IPS-20b (cell line): ENCODE data around the gene TMEM131.

Experiments
- H3K27ac ChIP-seq: one replicate; pipeline ENCODE4 v1.5.1; 2013; ENCODE audit warnings: low read length
- H3K27me3 ChIP-seq: 2 replicates; pipeline ENCODE4 v1.6.1; 2013; ENCODE audit warnings: mild to moderate bottlenecking, low read length, inconsistent platforms; ENCODE audit not compliant: insufficient read depth
- H3K36me3 ChIP-seq: 2 replicates; pipeline ENCODE4 v1.6.1; 2013; ENCODE audit warnings: low read depth, mild to moderate bottlenecking, inconsistent platforms, low read length, moderate library complexity; ENCODE audit not compliant: insufficient read depth
- H3K4me1 ChIP-seq: 2 replicates; pipeline ENCODE4 v1.6.1; 2013; ENCODE audit warnings: mild to moderate bottlenecking, control low read depth, inconsistent platforms, low read length, moderate library complexity; ENCODE audit not compliant: insufficient read depth
- H3K4me3 ChIP-seq: 2 replicates; pipeline ENCODE4 v1.5.1; 2013; ENCODE audit warnings: mild to moderate bottlenecking, low read length, inconsistent platforms
- H3K9ac ChIP-seq: 2 replicates; pipeline ENCODE4 v1.6.1; 2013; ENCODE audit warnings: low read depth, mild to moderate bottlenecking, inconsistent platforms, low read length, moderate library complexity
- H3K9me3 ChIP-seq: 2 replicates; pipeline ENCODE4 v1.6.1; 2013; ENCODE audit warnings: mild to moderate bottlenecking, low read depth, low read length, inconsistent platforms; ENCODE audit not compliant: insufficient read depth

TMEM131 gene

DNA sequence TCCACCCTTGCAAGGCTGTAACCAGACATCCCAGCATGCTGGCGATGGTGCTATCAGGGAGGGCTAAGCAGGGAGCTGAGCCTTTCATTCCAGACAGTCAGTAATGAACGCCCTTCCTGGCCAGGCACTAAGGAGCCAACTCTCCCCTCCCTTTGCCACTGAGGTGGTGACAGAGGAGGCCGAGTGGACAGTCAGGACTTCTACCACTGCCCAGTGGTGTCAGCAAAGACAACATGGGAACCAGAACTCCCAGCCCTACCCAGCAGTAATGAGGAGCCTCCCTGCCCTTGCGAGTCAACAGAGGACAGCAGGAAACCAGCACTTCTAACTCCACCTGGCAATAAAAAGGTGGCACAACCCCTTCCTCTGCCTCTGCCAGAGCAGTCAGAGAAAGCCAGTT lies 213.8 kb downstream of the TMEM131 start:
- no peak overlapping the region for H3K9ac ChIP-seq
- no peaks in the 10 kb centered on the region for H3K4me1 ChIP-seq
- H3K4me3 ChIP-seq = no peak overlapping the region
- H3K27ac ChIP-seq = no peak overlapping the region
- H3K36me3 ChIP-seq = no peaks in the 10 kb centered on the region
- no peaks in the 10 kb centered on the region for H3K9me3 ChIP-seq
- no peaks in the 10 kb centered on the region for H3K27me3 ChIP-seq

DNA sequence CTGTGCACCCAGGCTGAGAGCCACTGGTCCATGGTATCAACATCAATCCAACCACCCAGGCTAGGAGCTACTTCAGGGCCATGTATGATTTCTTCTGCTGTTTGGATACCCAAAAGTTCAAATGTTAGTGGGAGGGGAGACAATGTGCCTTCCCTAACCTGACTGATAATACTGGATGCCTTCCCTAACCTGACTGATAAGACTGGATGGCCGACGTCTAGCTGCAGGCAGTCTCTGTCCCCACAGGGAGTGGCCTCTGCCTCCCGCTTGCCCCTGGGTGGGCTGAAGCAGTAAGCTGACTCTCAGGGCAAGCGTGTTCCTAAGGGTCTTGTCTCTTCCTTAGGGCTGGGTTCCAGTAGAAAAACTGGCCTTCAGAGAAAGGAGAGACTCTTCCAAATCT lies 216.6 kb downstream of the TMEM131 start:
- no peak overlapping the region for H3K4me3 ChIP-seq
- H3K27ac ChIP-seq = no peak overlapping the region
- H3K27me3 ChIP-seq = no peaks in the 10 kb centered on the region
- H3K9me3 ChIP-seq = no peaks in the 10 kb centered on the region
- H3K4me1 ChIP-seq = no peaks in the 10 kb centered on the region
- peaks cover 10% of the 10 kb centered on the region for H3K36me3 ChIP-seq
- no peak overlapping the region for H3K9ac ChIP-seq

DNA sequence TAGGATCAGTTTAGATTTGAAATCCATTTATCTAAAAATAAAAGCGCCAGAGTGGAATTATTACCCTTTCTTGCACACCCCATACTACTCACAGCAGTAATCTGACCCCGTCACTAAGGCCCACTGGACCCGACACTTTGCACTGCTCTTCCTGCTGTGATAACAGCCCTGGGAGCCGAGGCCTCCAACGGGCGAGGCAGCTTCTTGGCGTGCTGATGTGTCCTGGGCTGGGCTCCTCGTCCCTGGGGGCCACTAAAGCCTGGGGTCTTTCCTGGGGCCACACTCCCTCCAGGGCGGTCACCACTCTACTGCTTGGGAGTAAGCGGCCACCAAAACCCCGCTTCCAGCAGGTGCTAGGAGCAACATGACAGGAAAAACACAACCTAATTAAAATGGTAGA lies 220.7 kb downstream of the TMEM131 start:
- Histone ChIP-seq H3K9me3 (no peaks in the 10 kb centered on the region), H3K27me3 (no peaks in the 10 kb centered on the region; the same call in 1 of the 2 replicates), H3K4me3 (no peak overlapping the region), H3K27ac (no peak overlapping the region), H3K36me3 (peaks cover 20% of the 10 kb centered on the region), H3K4me1 (peaks cover 8% of the 10 kb centered on the region), H3K9ac (no peak overlapping the region)

DNA sequence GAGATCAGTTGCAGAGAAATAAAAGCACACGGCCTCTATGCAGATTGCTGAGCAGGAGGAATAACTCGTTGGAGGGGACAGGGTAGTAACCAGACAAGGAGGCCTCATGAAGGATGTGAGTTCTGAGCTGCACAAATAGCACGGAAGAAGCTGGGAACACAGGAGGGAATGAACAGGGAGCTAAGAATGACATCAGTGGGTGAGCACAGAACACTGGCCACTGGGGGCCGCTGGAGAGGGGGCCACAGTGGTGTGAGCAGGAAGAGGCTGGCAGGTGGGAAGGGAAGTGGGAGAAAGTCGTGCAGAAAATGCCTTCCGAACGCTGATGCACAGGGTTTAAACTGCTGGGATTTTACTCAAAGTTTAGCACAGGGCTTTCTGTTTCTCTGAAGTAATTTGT lies 221.3 kb downstream of the TMEM131 start:
- no peak overlapping the region for H3K4me3 ChIP-seq
- H3K4me1 ChIP-seq = peaks cover 14% of the 10 kb centered on the region
- no peaks in the 10 kb centered on the region for H3K9me3 ChIP-seq
- peaks cover 20% of the 10 kb centered on the region for H3K36me3 ChIP-seq
- no peaks in the 10 kb centered on the region; the same call in 1 of the 2 replicates for H3K27me3 ChIP-seq
- H3K9ac ChIP-seq = no peak overlapping the region
- H3K27ac ChIP-seq = no peak overlapping the region

DNA sequence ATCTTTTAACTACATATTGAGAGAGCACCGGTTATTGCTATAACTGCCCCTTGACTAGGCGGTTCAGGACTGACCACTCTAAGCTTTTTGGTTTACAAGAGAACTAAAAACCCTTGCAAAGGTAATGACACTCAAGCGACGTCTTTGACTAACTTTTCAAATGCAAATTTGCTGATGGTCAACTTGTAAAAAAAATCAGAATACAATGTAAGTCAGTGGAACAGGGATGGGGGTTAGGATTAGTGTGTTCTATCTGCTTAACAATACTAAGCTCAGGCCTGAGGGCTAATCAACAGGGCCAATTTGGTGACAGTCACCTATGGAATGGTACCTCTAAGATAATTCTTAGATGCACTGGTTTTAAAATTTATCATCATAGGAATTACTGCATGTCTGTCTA lies 225.3 kb downstream of the TMEM131 start:
- Histone ChIP-seq H3K27me3 (no peaks in the 10 kb centered on the region; the same call in 1 of the 2 replicates), H3K36me3 (peaks cover 26% of the 10 kb centered on the region), H3K9ac (no peak overlapping the region), H3K27ac (no peak overlapping the region), H3K4me1 (peaks cover 14% of the 10 kb centered on the region), H3K9me3 (no peaks in the 10 kb centered on the region), H3K4me3 (peak overlapping the region; percentile 33; the same call in 1 of the 2 replicates)

DNA sequence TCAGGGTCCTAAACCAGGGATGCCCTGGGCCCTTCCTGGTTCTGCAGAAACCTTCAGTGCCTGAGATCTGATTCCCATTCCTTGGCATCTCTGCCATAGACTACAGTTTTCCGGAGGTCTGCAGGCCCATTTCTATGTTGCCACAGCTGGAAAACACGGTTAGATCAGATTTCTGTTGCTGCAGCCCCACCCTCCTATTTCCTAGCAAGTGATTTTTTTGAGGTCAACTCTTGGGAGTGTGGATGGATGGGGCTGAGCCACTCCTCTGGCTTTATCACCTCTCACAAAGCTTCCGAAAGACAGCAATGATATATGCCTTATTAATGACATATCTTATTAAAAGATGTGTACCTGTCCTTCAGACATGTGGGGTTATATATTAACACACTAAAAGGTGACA lies 226.0 kb downstream of the TMEM131 start:
- Histone ChIP-seq H3K9ac (no peak overlapping the region), H3K27me3 (no peaks in the 10 kb centered on the region; the same call in 1 of the 2 replicates), H3K4me1 (peaks cover 14% of the 10 kb centered on the region), H3K9me3 (no peaks in the 10 kb centered on the region), H3K27ac (no peak overlapping the region), H3K4me3 (no peak overlapping the region), H3K36me3 (peaks cover 25% of the 10 kb centered on the region)

DNA sequence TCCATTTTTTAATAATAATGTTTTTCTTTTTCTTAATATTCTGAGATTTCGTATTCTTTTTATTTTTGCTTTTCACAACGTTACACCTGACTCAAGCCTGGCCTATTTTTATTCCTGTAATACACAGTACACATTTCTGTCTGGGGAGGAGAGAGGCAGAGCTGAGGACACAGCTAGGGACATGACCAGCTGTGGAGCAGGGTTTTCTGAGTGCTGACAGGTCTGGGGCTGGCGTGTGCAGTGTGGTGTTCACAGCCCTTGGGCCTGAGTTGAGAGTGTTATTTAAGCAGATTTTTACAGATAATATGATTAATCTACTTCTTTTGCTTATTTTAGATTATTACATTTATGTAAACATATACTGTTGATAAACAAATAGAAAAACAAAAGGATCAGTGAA lies 226.4 kb downstream of the TMEM131 start:
- peaks cover 25% of the 10 kb centered on the region for H3K36me3 ChIP-seq
- no peak overlapping the region for H3K27ac ChIP-seq
- no peaks in the 10 kb centered on the region; the same call in 1 of the 2 replicates for H3K27me3 ChIP-seq
- H3K4me1 ChIP-seq = peaks cover 14% of the 10 kb centered on the region
- no peak overlapping the region for H3K4me3 ChIP-seq
- no peaks in the 10 kb centered on the region for H3K9me3 ChIP-seq
- no peak overlapping the region for H3K9ac ChIP-seq

DNA sequence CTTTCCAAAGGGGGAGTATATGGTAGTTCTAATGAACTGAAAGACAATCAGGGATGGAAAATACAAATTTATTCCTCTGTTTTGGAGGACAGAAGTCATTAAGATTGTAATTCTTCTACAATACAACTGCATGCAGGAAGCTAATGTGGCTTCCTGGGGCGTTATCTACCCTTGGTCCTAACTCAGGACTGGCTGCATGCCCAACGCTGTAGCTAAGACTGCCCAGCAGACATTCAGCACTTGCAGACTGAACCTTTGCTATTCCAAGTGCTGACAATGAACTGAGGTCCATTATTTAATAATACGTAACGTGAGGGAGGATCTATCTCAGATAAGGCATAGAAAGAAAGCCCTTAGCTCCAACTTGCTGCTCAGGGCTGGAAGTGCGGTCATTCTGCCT lies 229.2 kb downstream of the TMEM131 start:
- no peak overlapping the region for H3K9ac ChIP-seq
- H3K9me3 ChIP-seq = no peaks in the 10 kb centered on the region
- H3K4me3 ChIP-seq = no peak overlapping the region
- peaks cover 27% of the 10 kb centered on the region for H3K36me3 ChIP-seq
- H3K27ac ChIP-seq = no peak overlapping the region
- peaks cover 14% of the 10 kb centered on the region for H3K4me1 ChIP-seq
- H3K27me3 ChIP-seq = no peaks in the 10 kb centered on the region; the same call in 1 of the 2 replicates

DNA sequence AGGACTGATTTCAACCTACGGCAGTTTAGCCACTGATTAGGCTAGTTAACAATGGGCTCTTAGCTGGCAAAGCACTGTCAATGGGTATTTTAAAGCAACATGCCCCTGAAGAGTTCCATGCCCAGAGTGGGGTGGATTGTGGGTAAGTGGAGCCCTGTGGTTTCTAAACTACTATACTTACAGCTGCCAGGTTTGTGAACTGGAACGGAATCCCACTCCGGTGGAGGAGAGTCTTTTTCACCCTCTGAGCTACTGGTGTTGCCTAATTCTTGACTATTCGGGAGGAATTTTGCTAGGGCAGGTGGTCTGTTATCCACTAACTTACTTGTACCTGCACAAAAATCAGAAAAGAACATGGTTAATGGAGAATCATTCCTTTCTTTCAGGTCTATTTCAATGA lies 229.8 kb downstream of the TMEM131 start:
- H3K36me3 ChIP-seq = peaks cover 29% of the 10 kb centered on the region
- H3K9me3 ChIP-seq = no peaks in the 10 kb centered on the region
- no peak overlapping the region for H3K4me3 ChIP-seq

DNA sequence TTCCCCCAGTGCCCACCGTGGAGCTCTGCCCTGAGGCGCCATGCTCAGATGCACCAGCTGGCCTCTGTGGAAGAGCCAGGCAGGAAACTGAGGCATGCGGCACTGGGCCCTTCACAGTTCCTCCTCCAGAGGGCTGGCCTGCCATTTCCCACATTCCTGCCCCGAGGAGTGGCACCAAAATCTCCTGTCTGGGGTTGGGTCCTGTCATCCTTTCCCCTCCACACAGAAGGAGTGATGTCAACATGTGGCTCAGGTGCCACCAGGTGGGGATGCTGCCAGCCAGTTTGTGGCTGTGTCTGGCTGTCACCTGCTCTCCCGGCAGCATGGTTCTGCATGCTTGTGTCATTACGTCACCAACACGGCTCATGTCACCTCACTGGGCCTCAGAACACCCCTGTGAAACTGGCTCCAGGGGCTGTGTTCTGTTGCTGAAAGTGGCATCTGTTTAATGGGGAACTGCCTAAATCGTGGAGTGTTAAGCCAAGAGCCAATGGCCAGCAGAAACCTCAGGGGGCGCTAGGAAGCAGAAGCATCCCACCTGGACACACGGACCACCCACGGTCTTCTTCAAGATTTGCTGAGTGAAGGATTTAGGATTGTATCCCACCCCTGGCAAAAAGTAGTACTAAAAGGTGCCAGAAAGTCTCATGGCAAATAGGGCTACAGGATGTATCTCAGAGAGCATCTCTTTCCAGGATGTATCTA lies 231.0 kb downstream of the TMEM131 start:
- Histone ChIP-seq H3K9me3 (no peaks in the 10 kb centered on the region), H3K9ac (no peak overlapping the region), H3K27me3 (no peaks in the 10 kb centered on the region), H3K36me3 (peaks cover 39% of the 10 kb centered on the region), H3K27ac (no peak overlapping the region), H3K4me3 (no peak overlapping the region), H3K4me1 (peaks cover 2% of the 10 kb centered on the region)

More for the DNA sequence above, 229.8 kb downstream of the TMEM131 start:
- Histone ChIP-seq H3K27me3 (no peaks in the 10 kb centered on the region), H3K9ac (no peak overlapping the region), H3K4me1 (peaks cover 13% of the 10 kb centered on the region), H3K27ac (no peak overlapping the region)

DNA sequence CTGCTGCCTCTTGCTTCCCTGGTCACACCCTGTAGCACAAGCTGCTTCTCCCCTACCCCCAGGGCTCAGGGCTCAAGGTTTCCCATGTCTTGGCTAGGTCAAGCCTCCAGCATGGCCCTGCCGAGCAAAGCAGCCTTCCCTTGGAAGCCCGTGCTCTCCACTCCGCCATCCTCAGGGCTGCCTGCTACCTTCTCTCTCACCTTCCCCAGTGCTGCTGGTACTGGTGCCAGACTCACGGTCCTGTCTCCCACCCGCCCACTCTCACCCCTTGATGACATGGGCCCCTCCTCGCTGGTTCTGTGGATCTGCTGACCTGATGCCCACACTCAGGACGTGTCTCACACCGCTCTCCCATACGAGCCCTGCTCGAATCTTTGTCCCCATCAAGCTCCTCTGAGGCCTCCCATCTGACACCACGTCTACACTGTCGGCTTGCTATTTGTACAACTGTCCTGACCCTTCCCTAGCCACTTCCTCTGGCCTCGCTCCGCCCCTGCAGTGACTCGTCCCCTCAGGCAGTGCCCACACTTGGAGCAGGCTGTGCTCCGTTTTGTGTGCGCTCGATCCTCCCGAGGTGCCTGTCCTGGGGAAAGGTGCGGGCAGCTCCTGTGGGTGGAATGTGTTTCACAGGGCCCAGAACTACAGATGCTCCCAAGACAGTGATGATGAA lies 232.4 kb downstream of the TMEM131 start:
- peaks cover 53% of the 10 kb centered on the region for H3K36me3 ChIP-seq
- H3K4me3 ChIP-seq = no peak overlapping the region

DNA sequence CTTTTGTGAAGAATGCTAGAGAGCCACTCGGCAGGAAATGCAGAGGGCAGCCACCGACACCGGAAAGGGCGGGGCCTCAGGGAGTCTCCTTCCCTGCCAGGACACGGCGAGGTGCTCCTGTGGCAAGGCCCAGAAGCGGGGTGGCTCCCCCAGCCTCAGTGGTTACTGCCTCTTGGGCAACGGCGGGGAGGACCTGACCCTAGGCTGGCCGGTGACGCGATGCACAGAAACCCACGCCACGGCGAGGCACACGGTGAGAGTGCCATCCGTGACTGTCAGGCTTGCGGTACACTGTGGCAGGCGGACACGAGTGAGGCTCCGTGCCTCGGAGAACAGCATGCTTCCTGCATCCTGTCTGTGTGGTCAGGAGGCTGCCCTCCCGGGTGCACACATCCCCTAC lies 234.6 kb downstream of the TMEM131 start:
- Histone ChIP-seq H3K4me1 (no peaks in the 10 kb centered on the region), H3K27me3 (no peaks in the 10 kb centered on the region), H3K9me3 (no peaks in the 10 kb centered on the region), H3K27ac (no peak overlapping the region), H3K4me3 (no peak overlapping the region), H3K9ac (no peak overlapping the region), H3K36me3 (peaks cover 63% of the 10 kb centered on the region)

More for the DNA sequence above, 232.4 kb downstream of the TMEM131 start:
- Histone ChIP-seq H3K27ac (no peak overlapping the region), H3K4me1 (no peaks in the 10 kb centered on the region), H3K27me3 (no peaks in the 10 kb centered on the region), H3K9ac (no peak overlapping the region), H3K9me3 (no peaks in the 10 kb centered on the region)
